Activated naive CD8-positive, alpha-beta T cell treated with anti-CD3 and anti-CD28 coated beads, Interleukin-2, amount 10 ng/mL, durations not matched to agents 7 days and 5 days (primary cell): ENCODE results near the gene SMG9. TPM values are rescaled to one million over a fixed set of nuclear protein-coding genes. Genes with fewer than 3 reads are reported as not detected.
"Not testable (repeated sequence)": the region's sequence is repeated elsewhere in the genome, so short reads cannot be mapped to it uniquely, and the experiment has no call there.

ENCODE experiments used
- ATAC-seq: fragments of 150-1000 bp; cut with Tn5 transposase; one replicate; pipeline ENCODE4 v1.10.0; 2021; ENCODE audit warnings: low read depth, moderate library complexity
- POLR2A ChIA-PET: fragments of 350-600 bp; sonication (Branson Sonifier 250); formaldehyde crosslinking; loops from one replicate; lab custom pipeline; 2021; ENCODE audit warnings: antibody characterized with exemption; lab: Charles Lee
- DNase-seq: peaks from one replicate; pipeline ENCODE4 v3.0.0; 2021
- H3K27ac Mint-ChIP-seq: one replicate; pipeline ENCODE4 v1.8.0; 2022; ENCODE audit warnings: mild to moderate bottlenecking, mixed read lengths
- H3K27me3 Mint-ChIP-seq: one replicate; pipeline ENCODE4 v1.8.0; 2022; ENCODE audit warnings: mild to moderate bottlenecking, moderate library complexity, mixed read lengths
- H3K36me3 Mint-ChIP-seq: one replicate; pipeline ENCODE4 v1.8.0; 2021; ENCODE audit warnings: mild to moderate bottlenecking, mixed read lengths
- H3K4me1 Mint-ChIP-seq: one replicate; pipeline ENCODE4 v1.8.0; 2021; ENCODE audit warnings: mixed read lengths
- H3K4me3 Mint-ChIP-seq: one replicate; pipeline ENCODE4 v1.8.0; 2022; ENCODE audit warnings: mild to moderate bottlenecking, moderate library complexity, mixed read lengths
- H3K9me3 Mint-ChIP-seq: one replicate; pipeline ENCODE4 v1.8.0; 2021; ENCODE audit warnings: mixed read lengths
- total RNA-seq, 2 experiments: library from RNA; stranded (reverse); gene quantifications; one replicate each; pipeline ENCODE4 v1.2.3, GENCODE V29; 2021

The SMG9 gene
- total RNA-seq, 2 experiments from 2014 or later = 48.9 to 49.9 TPM

DNA sequence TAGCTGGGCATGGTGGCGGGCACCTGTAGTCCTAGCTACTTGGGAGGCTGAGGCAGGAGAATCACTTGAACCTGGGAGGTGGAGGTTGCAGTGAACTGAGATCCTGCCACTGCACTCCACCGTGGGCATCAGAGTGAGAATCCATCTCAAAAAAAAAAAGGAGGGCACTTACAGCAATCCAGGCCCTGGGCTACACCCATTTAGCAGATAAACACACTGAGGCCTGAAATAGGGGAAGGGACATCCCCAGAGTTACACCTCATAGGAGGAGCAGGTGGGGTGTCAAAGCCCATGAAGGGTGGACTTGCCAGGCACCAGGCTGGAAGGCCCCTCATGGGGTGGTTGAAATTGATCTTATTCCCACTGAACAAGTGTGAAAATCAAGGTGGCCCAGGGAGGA lies 70.9 kb downstream of the SMG9 start:
- Mint-ChIP-seq H3K27me3 (peaks cover 3% of the 10 kb centered on the region), H3K36me3 (no peaks in the 10 kb centered on the region), H3K4me1 (no peaks in the 10 kb centered on the region), H3K9me3 (no peaks in the 10 kb centered on the region), H3K27ac (no peak overlapping the region), H3K4me3 (no peak overlapping the region)
- DNase-seq = no peak
- ATAC-seq = no peak
- POLR2A ChIA-PET = no interaction called here

- no peak overlapping the region for H3K4me3 Mint-ChIP-seq
- no peak for ATAC-seq
- no peaks in the 10 kb centered on the region for H3K9me3 Mint-ChIP-seq
- no peaks in the 10 kb centered on the region for H3K4me1 Mint-ChIP-seq
- no peaks in the 10 kb centered on the region for H3K36me3 Mint-ChIP-seq
- POLR2A ChIA-PET = interaction anchor here (0.7 kb wide), 1 partner anchor 14 kb away, joined by 3 read pairs; no protein-coding TSS in a partner anchor
- peaks cover 3% of the 10 kb centered on the region for H3K27me3 Mint-ChIP-seq
- no peak overlapping the region for H3K27ac Mint-ChIP-seq
- DNase-seq = no peak
These were observed 71.7 kb downstream of the SMG9 start for GRCh38 chr19:43682824-43683661.

DNA sequence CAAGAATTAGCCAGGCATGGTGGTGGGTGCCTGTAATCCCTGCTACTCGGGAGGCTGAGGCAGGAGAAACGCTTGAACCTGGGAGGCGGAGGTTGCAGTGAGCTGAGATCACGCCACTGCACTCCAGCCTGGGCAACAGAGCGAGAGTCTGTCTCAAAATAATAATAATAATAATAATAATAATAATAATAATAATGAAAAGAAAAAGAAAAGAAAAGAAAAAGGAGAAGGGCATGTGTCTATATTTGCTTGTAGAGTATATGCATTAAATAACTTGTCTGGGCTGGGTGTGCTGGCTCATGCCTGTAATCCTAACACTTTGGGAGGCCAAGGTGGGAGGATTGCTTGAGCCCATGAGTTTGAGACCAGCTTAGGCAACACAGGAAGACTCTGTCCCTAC lies 72.5 kb downstream of the SMG9 start:
- not testable (repeated sequence) for H3K4me1 Mint-ChIP-seq, H3K36me3 Mint-ChIP-seq, H3K27me3 Mint-ChIP-seq, H3K4me3 Mint-ChIP-seq, ATAC-seq, H3K27ac Mint-ChIP-seq, DNase-seq, H3K9me3 Mint-ChIP-seq
- POLR2A ChIA-PET = interaction anchor here (0.7 kb wide), 1 partner anchor 14 kb away, joined by 3 read pairs; no protein-coding TSS in a partner anchor

- ATAC-seq (no peak), DNase-seq (no peak)
- Mint-ChIP-seq H3K4me3 (no peak overlapping the region), H3K27me3 (peaks cover 3% of the 10 kb centered on the region), H3K36me3 (no peaks in the 10 kb centered on the region), H3K4me1 (no peaks in the 10 kb centered on the region), H3K9me3 (no peaks in the 10 kb centered on the region), H3K27ac (no peak overlapping the region)
- POLR2A ChIA-PET = no interaction called here
These were observed 72.9 kb downstream of the SMG9 start for GRCh38 chr19:43681821-43682220.

- DNase-seq (no peak), ATAC-seq (no peak)
- peaks cover 2% of the 10 kb centered on the region for H3K27me3 Mint-ChIP-seq
- H3K27ac Mint-ChIP-seq = no peak overlapping the region
- H3K9me3 Mint-ChIP-seq = no peaks in the 10 kb centered on the region
- peaks cover 10% of the 10 kb centered on the region for H3K4me1 Mint-ChIP-seq
- H3K36me3 Mint-ChIP-seq = no peaks in the 10 kb centered on the region
- POLR2A ChIA-PET = interaction anchor here (0.7 to 1.2 kb wide), 2 partner anchors 9 to 10 kb away, joined by 3 to 4 read pairs; partner anchors contain the start of gene PLAUR
- H3K4me3 Mint-ChIP-seq = no peak overlapping the region
These were observed 76.1 kb downstream of the SMG9 start for GRCh38 chr19:43678512-43679261.

Other genes with a start within 250 kb of the SMG9 start
- gene ETHE1, start 227.8 kb downstream of the SMG9 start, total RNA-seq = 10 to 100 TPM; 57.1 to 61.1 TPM
- 1 to 10 TPM; 3.9 to 4.6 TPM for gene ZNF575, start 221.8 kb downstream of the SMG9 start, total RNA-seq
- gene XRCC1, start 179.4 kb downstream of the SMG9 start, total RNA-seq = 10 to 100 TPM; 40.0 to 43.2 TPM
- 10 to 100 TPM; 11.7 to 15.6 TPM for gene PINLYP, start 179.2 kb downstream of the SMG9 start, total RNA-seq
- 10 to 100 TPM; 12.4 to 13.9 TPM for gene IRGQ, start 158.8 kb downstream of the SMG9 start, total RNA-seq
- gene ZNF576, start 158.4 kb downstream of the SMG9 start, total RNA-seq = 10 to 100 TPM; 15.3 to 17.8 TPM
- under 1 TPM; 0.68 to 0.72 TPM for gene SRRM5, start 142.9 kb downstream of the SMG9 start, total RNA-seq
- 10 to 100 TPM; 23.3 to 23.7 TPM for gene ZNF428, start 135.3 kb downstream of the SMG9 start, total RNA-seq
- gene CADM4, start 115.1 kb downstream of the SMG9 start, total RNA-seq = under 1 TPM; 0.36 to 0.43 TPM
- gene PLAUR, start 84.8 kb downstream of the SMG9 start, total RNA-seq = 10 to 100 TPM; 12.2 to 12.7 TPM
- not detected for gene IRGC, start 38.9 kb downstream of the SMG9 start, total RNA-seq
- 10 to 100 TPM; 38.3 to 45.4 TPM for gene KCNN4, start 26.0 kb upstream of the SMG9 start, total RNA-seq
- 1 to 10 TPM; 1.9 to 2.0 TPM for gene LYPD5, start 47.5 kb upstream of the SMG9 start, total RNA-seq
- gene ZNF283, start 72.4 kb upstream of the SMG9 start, total RNA-seq = 10 to 100 TPM; 11.5 TPM
- gene ZNF404, start 129.0 kb upstream of the SMG9 start, total RNA-seq = 1 to 10 TPM; 4.5 to 6.8 TPM
- gene ZNF45, start 180.3 kb upstream of the SMG9 start, total RNA-seq = 10 to 100 TPM; 21.0 to 22.4 TPM
- gene ZNF221, start 196.3 kb upstream of the SMG9 start, total RNA-seq = 1 to 10 TPM; 2.9 to 3.7 TPM
- 10 to 100 TPM; 12.3 to 12.9 TPM for gene ZNF155, start 229.2 kb upstream of the SMG9 start, total RNA-seq
- gene ZNF230, start 248.0 kb upstream of the SMG9 start, total RNA-seq = 1 to 10 TPM; 9.2 to 9.7 TPM